ENCODE results near the gene MCM10.

The MCM10 gene

DNA sequence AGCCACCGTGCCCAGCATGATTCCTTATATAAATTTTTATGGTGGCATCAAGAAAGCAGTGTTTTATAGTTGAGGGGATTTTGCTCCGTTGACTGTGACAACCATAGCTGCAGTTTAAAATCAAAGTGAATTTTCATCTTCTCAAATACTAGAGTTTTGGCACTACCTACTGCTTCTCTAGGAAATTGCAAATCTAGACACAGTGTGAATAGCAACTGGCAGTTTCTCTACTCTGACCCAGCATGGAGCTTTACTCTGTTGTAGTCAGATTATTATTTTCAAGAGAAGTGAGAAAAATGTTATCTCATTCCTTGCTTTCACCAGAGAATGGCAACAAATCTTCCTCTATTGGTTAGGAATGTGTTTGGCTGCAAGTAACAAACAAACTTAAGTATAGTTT is 22.9 kb downstream of the MCM10 start:
- TF ChIP-seq, protein P1, sequence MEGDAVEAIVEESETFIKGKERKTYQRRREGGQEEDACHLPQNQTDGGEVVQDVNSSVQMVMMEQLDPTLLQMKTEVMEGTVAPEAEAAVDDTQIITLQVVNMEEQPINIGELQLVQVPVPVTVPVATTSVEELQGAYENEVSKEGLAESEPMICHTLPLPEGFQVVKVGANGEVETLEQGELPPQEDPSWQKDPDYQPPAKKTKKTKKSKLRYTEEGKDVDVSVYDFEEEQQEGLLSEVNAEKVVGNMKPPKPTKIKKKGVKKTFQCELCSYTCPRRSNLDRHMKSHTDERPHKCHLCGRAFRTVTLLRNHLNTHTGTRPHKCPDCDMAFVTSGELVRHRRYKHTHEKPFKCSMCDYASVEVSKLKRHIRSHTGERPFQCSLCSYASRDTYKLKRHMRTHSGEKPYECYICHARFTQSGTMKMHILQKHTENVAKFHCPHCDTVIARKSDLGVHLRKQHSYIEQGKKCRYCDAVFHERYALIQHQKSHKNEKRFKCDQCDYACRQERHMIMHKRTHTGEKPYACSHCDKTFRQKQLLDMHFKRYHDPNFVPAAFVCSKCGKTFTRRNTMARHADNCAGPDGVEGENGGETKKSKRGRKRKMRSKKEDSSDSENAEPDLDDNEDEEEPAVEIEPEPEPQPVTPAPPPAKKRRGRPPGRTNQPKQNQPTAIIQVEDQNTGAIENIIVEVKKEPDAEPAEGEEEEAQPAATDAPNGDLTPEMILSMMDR (IDR thresholded peaks at IDR 0.05; ENCODE audit: borderline replicate concordance, insufficient read depth, low read depth, low read length): no peak
- H3K4me3 ChIP-seq (ENCODE audit: low read depth, low read length): no peak overlapping the region

DNA sequence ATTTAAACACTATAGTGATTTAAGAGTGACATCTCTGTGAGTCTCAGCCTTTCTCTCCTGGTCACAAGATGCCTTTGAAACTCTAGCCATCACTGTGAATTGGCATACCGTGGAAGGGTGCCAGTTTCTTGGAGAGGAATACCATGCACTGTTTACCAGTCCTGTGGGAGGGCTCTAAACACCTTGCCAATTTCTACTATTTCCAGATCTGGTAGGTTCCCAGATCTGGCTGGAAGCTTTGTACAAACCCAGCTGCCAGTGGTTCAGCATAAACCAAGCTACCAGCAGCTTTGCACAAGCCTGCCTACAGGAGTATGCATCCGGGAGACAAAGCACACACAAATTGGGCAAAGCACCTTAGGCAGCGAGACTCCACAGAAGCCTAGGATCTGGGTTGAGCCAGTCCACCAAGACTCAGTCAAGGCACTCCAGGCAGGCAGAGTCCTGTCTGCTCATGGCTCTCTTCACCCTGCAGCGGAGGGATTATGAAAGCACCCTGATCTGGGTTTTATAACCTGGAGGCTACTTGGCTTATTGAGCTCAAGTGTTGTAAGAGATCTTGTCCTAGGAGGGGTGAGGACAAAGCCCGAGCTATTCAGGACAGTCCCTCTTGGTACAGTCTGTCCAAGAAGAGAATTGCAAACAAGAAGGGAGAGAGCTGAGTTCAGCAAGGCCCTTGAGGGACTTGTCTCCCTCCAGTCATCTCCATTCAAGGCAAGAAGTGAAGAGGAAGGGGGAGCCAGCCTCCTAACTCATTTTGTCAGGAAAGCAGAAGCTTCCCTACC is 23.6 kb downstream of the MCM10 start:
- no peak overlapping the region for H3K4me3 ChIP-seq (ENCODE audit: low read depth, low read length)
- TF ChIP-seq, protein P1 (IDR thresholded peaks at IDR 0.05; ENCODE audit: borderline replicate concordance, insufficient read depth, low read depth, low read length): no peak

DNA sequence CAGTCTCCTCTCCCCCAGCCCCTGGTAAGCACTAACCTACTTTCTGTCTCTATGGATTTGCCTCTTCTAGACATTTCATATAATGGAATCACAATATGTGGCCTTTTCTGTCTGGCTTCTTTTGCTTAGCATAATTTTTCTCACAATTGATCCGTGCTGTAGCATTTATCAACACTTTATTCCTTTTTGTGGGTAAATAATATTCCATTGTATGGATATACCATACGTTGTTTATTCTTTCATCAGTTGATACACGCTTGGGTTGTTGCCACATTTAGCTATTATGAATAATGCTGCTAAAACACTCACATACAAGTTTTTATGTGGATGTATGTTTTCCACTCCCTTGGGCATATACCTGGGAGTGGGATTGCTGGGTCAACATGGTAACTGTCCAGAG is 25.8 kb downstream of the MCM10 start:
- no peak overlapping the region for H3K4me3 ChIP-seq (ENCODE audit: low read depth, low read length)
- TF ChIP-seq, protein P1 (IDR thresholded peaks at IDR 0.05; ENCODE audit: borderline replicate concordance, insufficient read depth, low read depth, low read length): no peak

DNA sequence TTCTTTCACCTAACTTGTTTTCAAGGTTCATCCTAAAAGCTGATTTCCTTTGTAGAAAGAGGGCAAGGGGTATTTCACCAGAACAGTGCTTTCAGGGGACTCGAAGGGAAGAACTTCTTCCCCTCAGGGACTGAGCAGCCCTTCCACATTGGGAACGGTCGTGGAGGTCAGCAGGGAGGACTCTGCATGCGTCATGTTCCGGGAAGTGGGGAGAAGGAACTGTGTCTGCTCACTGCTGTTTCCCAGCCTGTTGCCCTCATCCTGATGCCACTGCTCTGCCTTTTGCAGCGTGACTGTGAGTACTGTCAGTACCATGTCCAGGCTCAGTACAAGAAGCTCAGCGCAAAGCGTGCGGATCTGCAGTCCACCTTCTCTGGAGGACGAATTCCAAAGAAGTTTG is 27.2 kb downstream of the MCM10 start:
- TF ChIP-seq, protein P1 (IDR thresholded peaks at IDR 0.05; ENCODE audit: borderline replicate concordance, insufficient read depth, low read depth, low read length): no peak
- H3K4me3 ChIP-seq (ENCODE audit: low read depth, low read length): no peak overlapping the region

DNA sequence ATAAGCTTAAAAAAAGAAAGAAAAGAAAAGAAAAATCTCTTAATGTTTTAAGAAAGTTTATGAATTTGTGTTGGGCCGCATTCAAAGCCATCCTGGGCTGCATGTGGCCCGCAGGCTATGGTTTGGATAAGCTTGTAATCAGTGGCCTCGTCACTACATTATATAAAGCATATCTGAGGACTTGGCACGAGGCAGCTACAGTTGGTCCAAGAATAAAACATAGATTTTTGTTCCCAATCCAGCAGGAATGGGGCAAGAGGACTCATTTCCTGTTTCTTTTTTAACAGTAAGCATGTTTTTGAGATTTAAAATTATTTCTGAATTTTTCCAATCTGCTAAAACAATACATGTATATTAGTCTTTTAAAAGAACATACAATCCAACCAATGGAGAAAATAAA is 28.6 kb downstream of the MCM10 start:
- no peak overlapping the region for H3K4me3 ChIP-seq (ENCODE audit: low read depth, low read length)
- TF ChIP-seq, protein P1 (IDR thresholded peaks at IDR 0.05; ENCODE audit: borderline replicate concordance, insufficient read depth, low read depth, low read length): no peak

DNA sequence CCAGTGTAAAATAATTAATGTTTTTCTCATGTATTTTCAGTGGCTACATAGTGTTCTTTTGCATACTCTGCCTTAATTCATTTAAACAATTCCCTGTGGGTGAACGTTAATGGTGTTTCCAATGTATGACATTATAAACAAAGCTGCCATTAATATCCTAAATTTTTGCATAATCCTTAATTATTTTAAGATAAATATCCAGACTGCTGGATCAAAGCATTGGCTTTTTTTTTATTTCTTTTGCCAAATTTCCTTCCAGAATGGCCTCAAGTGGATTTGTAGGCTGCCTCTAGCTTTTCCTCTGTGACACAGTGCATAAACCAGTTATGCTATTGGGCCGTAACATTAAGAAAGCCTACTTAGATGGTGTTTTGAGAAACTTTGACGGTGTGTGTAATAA is 29.5 kb downstream of the MCM10 start:
- TF ChIP-seq, protein P1 (IDR thresholded peaks at IDR 0.05; ENCODE audit: borderline replicate concordance, insufficient read depth, low read depth, low read length): no peak
- no peak overlapping the region for H3K4me3 ChIP-seq (ENCODE audit: low read depth, low read length)

DNA sequence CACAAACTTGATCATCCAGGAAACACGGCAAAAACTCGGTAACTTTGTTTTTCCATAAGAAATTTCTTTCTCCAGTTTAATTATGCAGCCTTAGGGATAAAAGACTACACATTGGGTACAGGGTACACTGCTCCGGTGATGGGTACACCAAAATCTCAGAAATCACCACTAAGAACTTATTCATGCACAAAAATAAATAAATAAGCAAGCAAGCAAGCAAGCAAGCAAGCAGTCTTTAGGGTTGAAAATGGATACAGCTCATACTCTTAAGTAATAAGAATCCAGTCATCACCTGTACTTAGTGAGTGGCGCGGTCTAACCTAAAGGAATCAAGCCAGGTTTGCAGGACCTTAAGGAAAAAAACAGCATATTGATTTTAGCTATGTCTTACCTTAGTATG is 30.0 kb downstream of the MCM10 start:
- no peak overlapping the region for H3K4me3 ChIP-seq (ENCODE audit: low read depth, low read length)
- TF ChIP-seq, protein P1 (IDR thresholded peaks at IDR 0.05; ENCODE audit: borderline replicate concordance, insufficient read depth, low read depth, low read length): no peak
